Activated T-cell treated with anti-CD3 and anti-CD28 coated beads, Interleukin-2, amount 50 U/mL, for 72 hours (primary cell): ENCODE results near the gene IL22RA2. TPM values are rescaled to one million over a fixed set of nuclear protein-coding genes. Genes with fewer than 3 reads are reported as not detected.

Source experiments
- total RNA-seq, 2 donors: library from RNA; stranded (reverse); gene quantifications; one replicate each; pipeline ENCODE4 v1.2.3, GENCODE V29; 2022

IL22RA2 gene
- total RNA-seq, 2 donors from 2014 or later = not detected

Other genes starting within 250 kb of the IL22RA2 start
- gene IL20RA, start 128.7 kb downstream of the IL22RA2 start, total RNA-seq = not detected
- 10 to 100 TPM; 51.0 to 54.3 TPM for gene IFNGR1, start 45.7 kb upstream of the IL22RA2 start, total RNA-seq